Breast epithelium (tissue), 4 donors: ENCODE measurements around the gene ASCC3. TPM values are rescaled to one million over a fixed set of nuclear protein-coding genes. Genes with fewer than 3 reads are reported as not detected.
"Not testable (repeated sequence)": the region's sequence is repeated elsewhere in the genome, so short reads cannot be mapped to it uniquely, and the experiment has no call there.

Experiments used
- DNase-seq, 2 donors: peaks; one replicate each; pipeline ENCODE4 v3.0.0-alpha.2; 2019; ENCODE audit warnings: low spot score in 2 of 2
- H3K27ac ChIP-seq, 2 donors: fragments of 200-600 bp; sonication (generic) in 1 of 2; one replicate each; pipeline ENCODE4 v1.5.1; 2016 to 2019; ENCODE audit warnings: mild to moderate bottlenecking in 1 of 2
- H3K27me3 ChIP-seq, 2 donors: fragments of 200-600 bp; sonication (generic) in 1 of 2; one replicate each; pipeline versions ENCODE4 v1.5.1 to v1.6.0; 2017 to 2019; ENCODE audit warnings: control low read depth in 1 of 2, mild to moderate bottlenecking in 1 of 2
- H3K36me3 ChIP-seq: fragments of 200-600 bp; one replicate; pipeline ENCODE4 v1.5.1; 2019
- H3K4me1 ChIP-seq, 2 donors: fragments of 200-600 bp; sonication (generic); one replicate each; pipeline ENCODE4 v1.5.1; 2016 to 2019; ENCODE audit warnings: control low read depth in 1 of 2
- H3K4me3 ChIP-seq, 3 donors: fragments of 200-600 bp; sonication (generic); 1 replicate in 2 of 3; 2 replicates in 1 of 3; pipeline ENCODE4 v1.5.1; 2016 to 2019; ENCODE audit warnings: mild to moderate bottlenecking in 3 of 3, moderate library complexity in 2 of 3
- H3K9me3 ChIP-seq, 2 donors: fragments of 200-600 bp; sonication (generic) in 1 of 2; one replicate each; pipeline ENCODE4 v1.5.1; 2016 to 2019; ENCODE audit warnings: control low read depth in 1 of 2
- CTCF ChIP-seq, 3 donors: fragments of 450-650 bp; IDR thresholded peaks; one replicate each; pipeline ENCODE4 v1.5.1; 2016 to 2017; ENCODE audit warnings: antibody characterized with exemption in 3 of 3, mild to moderate bottlenecking in 3 of 3, moderate library complexity in 3 of 3
- POLR2A ChIP-seq: fragments of 450-650 bp; IDR thresholded peaks from one replicate; pipeline ENCODE4 v1.6.1; 2016; ENCODE audit warnings: antibody characterized with exemption, mild to moderate bottlenecking, moderate library complexity
- POLR2AphosphoS5 ChIP-seq, 3 donors: sonication (generic); formaldehyde crosslinking; IDR thresholded peaks; one replicate each; pipeline ENCODE4 v1.6.1; 2017; ENCODE audit warnings: antibody characterized with exemption in 3 of 3
- intact Hi-C: fragments of 100-400 bp; cut with DNase I; formaldehyde crosslinking; loops from one replicate; pipeline ENCODE4 v1.15.1; 2023; ENCODE audit warnings: low total_unique reads
- total RNA-seq, 3 donors: library from RNA; depleted of rRNA; stranded (reverse); fragments of >200 nt; gene quantifications; one replicate each; pipeline ENCODE4 v1.1.0, GENCODE V29; 2016

Gene ASCC3
- total RNA-seq, 3 donors from 2014 or later: 23.5 to 49.3 (median 44.6) TPM

- TF ChIP-seq POLR2AphosphoS5 (IDR thresholded peaks at IDR 0.05) (no peak), POLR2A (no peak), CTCF (IDR thresholded peaks at IDR 0.05) (no peak)
- H3K36me3 ChIP-seq: no peaks in the 10 kb centered on the region
- intact Hi-C loops: no loop called here
- H3K27me3 ChIP-seq: no peaks in the 10 kb centered on the region
- no peak for DNase-seq
- H3K27ac ChIP-seq: no peak overlapping the region
- no peaks in the 10 kb centered on the region for H3K9me3 ChIP-seq
- no peak overlapping the region for H3K4me3 ChIP-seq
- H3K4me1 ChIP-seq: no peaks in the 10 kb centered on the region
Measured at GRCh38 chr6:100775667-100776066, 105.5 kb downstream of the ASCC3 start.

- Histone ChIP-seq H3K36me3 (no peaks in the 10 kb centered on the region), H3K27me3 (no peaks in the 10 kb centered on the region), H3K4me1 (no peaks in the 10 kb centered on the region), H3K27ac (no peak overlapping the region), H3K9me3 (no peaks in the 10 kb centered on the region), H3K4me3 (no peak overlapping the region)
- intact Hi-C loops: loop anchor here (5.0 kb wide), 1 partner anchor 193 kb away; no protein-coding TSS in a partner anchor
- DNase-seq: no peak
- TF ChIP-seq POLR2A: no peak
- no peak for TF ChIP-seq POLR2AphosphoS5 (IDR thresholded peaks at IDR 0.05)
- TF ChIP-seq CTCF (IDR thresholded peaks at IDR 0.05): no peak
Measured at GRCh38 chr6:100774681-100775080, 106.4 kb downstream of the ASCC3 start.

- no peaks in the 10 kb centered on the region for H3K36me3 ChIP-seq
- H3K27ac ChIP-seq: no peak overlapping the region
- H3K4me1 ChIP-seq: no peaks in the 10 kb centered on the region
- H3K9me3 ChIP-seq: peaks cover 0 to 2% of the 10 kb centered on the region in 2 donors
- intact Hi-C loops: no loop called here
- H3K4me3 ChIP-seq: no peak overlapping the region
- H3K27me3 ChIP-seq: no peaks in the 10 kb centered on the region
- DNase-seq: no peak
- TF ChIP-seq POLR2A (no peak), POLR2AphosphoS5 (IDR thresholded peaks at IDR 0.05) (no peak), CTCF (IDR thresholded peaks at IDR 0.05) (no peak)
Measured at GRCh38 chr6:100768816-100769351, 112.2 kb downstream of the ASCC3 start.

GRCh38 chr6:100763617-100764241 lies 117.4 kb downstream of the ASCC3 start:
- DNase-seq: no peak
- intact Hi-C loops: no loop called here
- Histone ChIP-seq H3K27ac (no peak overlapping the region), H3K9me3 (peaks cover 0 to 5% of the 10 kb centered on the region in 2 donors), H3K27me3 (no peaks in the 10 kb centered on the region), H3K4me1 (no peaks in the 10 kb centered on the region), H3K4me3 (no peak overlapping the region), H3K36me3 (no peaks in the 10 kb centered on the region)
- no peak for TF ChIP-seq CTCF (IDR thresholded peaks at IDR 0.05)
- TF ChIP-seq POLR2A: no peak
- TF ChIP-seq POLR2AphosphoS5 (IDR thresholded peaks at IDR 0.05): no peak

- Histone ChIP-seq H3K27ac (no peak overlapping the region), H3K4me3 (no peak overlapping the region), H3K27me3 (no peaks in the 10 kb centered on the region), H3K4me1 (no peaks in the 10 kb centered on the region), H3K9me3 (peaks cover 0 to 5% of the 10 kb centered on the region in 2 donors), H3K36me3 (no peaks in the 10 kb centered on the region)
- TF ChIP-seq POLR2A (no peak), CTCF (IDR thresholded peaks at IDR 0.05) (no peak), POLR2AphosphoS5 (IDR thresholded peaks at IDR 0.05) (no peak)
- intact Hi-C loops: no loop called here
- DNase-seq: no peak
Measured at GRCh38 chr6:100761841-100762240, 119.3 kb downstream of the ASCC3 start.

GRCh38 chr6:100758386-100758785 lies 122.7 kb downstream of the ASCC3 start:
- DNase-seq, H3K27me3 ChIP-seq, H3K27ac ChIP-seq, H3K4me1 ChIP-seq, H3K4me3 ChIP-seq, H3K36me3 ChIP-seq, intact Hi-C loops, H3K9me3 ChIP-seq: not testable (repeated sequence)
